ENCODE measurements around the gene TYK2.
"Not testable (repeated sequence)": the region's sequence is repeated elsewhere in the genome, so short reads cannot be mapped to it uniquely, and the experiment has no call there.

The TYK2 gene

GRCh38 chr19:10407096-10407495, 26.7 kb upstream of the TYK2 start:
- no peak for DNase-seq

DNA sequence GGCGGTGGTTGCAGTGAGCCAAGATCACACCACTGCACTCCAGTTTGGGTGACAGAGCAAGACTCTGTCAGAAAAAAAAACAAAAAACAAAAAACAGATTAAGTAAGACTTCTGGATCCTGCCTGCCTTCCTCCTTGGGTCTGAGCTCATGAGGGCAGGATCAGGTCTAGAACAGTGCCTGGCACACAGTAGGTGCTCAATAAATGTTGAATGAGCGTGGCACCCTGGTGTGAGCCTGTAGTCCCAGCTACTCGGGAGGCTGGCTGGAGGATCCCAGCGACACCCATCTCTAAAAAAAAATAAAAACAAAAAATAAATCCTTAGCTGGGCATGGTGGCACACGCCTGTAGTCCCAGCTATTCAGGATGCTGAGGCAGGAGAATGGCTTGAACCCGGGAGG, 25.8 kb upstream of the TYK2 start:
- no peak for DNase-seq

DNA sequence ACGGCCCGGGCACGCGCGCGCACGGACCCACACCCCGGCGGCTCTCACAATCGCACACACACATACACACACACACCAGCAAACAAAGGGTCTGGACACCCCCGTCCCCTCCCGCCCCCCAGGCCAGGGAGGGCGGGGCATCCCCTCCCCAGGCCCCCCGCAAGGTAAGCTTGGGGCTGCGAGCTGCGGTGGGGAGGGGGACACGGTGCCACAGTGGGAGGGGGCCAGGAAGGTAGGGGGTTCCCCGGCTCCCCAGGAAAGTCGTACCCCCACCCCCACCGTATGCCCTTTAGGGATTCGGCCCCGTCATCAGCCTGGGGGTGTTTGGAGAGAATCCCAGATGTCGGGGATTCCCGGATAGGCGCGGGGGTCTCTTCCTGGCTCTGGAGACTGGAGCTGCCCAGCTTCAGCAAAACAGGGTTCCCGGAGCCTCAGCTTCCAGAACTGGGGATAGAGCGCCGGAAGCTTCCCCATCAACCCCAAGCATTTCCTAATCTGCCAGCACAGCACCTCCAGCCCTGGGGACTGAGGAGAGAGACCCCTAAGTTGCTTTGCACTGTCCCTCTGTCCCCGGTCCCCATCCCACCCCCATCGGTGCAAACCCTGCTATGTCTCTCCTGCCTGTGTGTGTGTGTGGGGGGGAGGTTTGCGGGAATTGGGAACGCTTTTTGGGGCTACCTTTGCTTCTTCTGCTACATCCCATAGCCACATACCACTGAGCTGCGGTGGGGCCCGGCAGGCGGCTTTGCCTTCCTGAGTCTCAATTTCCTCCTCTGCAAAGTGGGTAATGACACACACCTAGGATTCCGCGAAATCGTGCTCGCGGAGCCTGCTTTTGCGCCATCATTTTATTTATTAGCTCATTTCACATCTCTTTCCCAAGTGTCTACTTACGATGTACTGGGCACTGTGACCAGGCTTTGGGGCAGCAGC, 24.8 kb upstream of the TYK2 start:
- no peak for DNase-seq

DNA sequence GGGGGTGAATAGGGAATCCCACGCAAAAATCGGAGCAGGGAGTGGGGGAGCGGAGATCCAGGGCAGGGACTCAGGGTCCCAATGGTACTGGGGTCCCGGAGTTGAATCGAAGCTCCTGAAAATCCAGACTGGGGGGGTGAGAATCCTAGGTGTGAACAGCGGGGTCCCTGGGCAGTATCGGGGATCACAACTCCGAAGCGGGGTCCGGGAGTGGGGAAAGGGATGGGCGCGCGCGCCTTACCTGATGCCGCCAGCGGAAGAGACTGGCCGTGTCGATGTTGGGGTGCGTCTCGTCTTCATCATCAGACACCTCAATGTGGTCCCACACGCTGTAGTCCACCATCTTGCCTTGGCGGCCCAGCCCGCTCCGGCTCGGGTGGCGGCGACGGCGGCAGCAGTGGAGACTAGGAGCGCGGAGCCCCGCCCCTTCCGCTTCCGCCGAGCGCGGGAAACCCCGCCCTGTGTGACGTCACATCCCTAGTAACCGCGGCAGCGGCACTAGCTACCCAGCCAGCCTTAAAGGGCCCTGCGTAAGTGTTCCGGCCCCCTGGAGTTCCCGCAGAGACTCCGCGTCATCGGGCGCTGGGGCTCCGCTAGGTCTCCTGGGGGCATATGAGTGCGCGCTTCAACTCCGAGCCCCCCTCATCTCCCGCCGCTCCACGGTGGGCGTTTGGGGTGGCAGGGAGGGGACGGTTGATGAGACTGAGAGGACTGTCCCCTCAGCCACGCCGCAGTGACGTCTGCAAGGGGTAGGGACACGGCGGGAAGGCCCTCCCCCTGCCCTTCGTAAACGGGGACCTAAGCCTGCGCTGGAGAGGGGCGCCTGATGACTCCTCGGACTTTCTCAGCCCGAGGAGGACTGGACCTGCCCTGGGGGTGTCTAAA, 23.0 kb upstream of the TYK2 start, which contains the start of gene CDC37:
TSS of gene CDC37 (minus strand) at position 406 of the 885 bp plus-strand sequence. CDS start at position 343, 63 bp downstream.
- DNase-seq: peak; percentile 95

- DNase-seq: no peak
Measured at GRCh38 chr19:10402441-10403038, 22.2 kb upstream of the TYK2 start.

GRCh38 chr19:10399878-10400277, 19.5 kb upstream of the TYK2 start:
- DNase-seq: no peak

DNA sequence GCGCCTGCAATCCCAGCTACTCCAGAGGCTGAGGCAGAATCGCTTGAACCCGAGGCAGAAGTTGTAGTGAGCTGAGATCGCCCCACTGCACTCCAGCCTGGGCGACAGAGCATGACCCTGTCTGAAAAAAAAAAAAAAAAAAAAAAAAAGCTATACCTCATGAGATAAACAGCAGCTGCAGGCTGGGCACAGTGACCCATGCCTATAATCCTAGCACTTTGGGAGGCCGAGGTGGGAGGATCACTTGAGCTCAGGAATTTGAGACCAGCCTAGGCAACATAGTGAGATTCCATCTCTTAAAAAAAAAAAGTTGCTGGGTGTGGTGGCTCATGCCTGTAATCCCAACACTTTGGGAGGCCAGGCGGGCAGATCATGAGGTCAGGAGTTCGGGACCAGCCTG, 19.0 kb upstream of the TYK2 start:
- DNase-seq: not testable (repeated sequence)

DNA sequence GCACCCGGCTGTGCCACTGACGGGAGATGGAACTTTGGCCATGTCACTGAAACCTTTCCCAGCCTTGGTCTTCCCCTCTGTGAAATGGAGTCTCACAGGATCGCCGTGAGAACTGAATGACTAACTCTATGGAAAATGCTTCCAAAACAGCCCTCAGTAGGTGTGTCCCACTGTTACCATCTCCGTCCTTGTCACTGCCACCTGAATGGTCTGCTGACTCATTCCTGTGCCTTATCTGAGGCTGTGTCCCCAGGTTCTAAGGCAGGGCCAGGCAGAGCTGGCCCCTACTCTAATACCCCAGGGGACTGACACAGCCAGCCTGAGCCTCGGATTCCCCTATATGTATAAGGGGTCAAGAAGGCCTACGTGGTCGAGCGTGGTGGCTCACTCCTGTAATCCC, 18.4 kb upstream of the TYK2 start:
- no peak for DNase-seq

GRCh38 chr19:10395917-10396316, 15.5 kb upstream of the TYK2 start:
- no peak for DNase-seq

- DNase-seq: no peak
Measured at GRCh38 chr19:10395436-10395835, 15.1 kb upstream of the TYK2 start.

DNA sequence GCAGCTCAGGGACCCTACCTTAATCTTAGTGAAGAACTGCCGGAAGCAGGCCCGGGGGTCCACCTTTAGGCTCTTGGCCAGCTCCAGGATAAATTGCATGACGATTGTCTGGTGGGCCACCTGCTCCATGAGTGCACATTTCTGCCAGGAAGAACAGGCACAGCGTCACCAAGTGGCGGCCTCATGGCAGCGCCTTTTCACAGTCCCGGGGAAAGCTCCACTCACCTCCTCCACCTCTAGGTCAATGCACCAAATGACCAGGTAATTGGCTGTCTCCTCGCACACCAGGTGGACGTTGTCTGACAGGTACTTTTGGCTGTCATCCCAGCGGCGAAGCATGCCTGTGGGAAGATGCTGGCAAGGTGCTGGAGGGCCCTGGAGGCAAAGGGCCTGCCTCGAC, 14.6 kb upstream of the TYK2 start:
- no peak for DNase-seq

GRCh38 chr19:10393137-10393536, 12.8 kb upstream of the TYK2 start:
- DNase-seq: no peak

- DNase-seq: no peak
Measured at GRCh38 chr19:10392120-10392519, 11.7 kb upstream of the TYK2 start.

DNA sequence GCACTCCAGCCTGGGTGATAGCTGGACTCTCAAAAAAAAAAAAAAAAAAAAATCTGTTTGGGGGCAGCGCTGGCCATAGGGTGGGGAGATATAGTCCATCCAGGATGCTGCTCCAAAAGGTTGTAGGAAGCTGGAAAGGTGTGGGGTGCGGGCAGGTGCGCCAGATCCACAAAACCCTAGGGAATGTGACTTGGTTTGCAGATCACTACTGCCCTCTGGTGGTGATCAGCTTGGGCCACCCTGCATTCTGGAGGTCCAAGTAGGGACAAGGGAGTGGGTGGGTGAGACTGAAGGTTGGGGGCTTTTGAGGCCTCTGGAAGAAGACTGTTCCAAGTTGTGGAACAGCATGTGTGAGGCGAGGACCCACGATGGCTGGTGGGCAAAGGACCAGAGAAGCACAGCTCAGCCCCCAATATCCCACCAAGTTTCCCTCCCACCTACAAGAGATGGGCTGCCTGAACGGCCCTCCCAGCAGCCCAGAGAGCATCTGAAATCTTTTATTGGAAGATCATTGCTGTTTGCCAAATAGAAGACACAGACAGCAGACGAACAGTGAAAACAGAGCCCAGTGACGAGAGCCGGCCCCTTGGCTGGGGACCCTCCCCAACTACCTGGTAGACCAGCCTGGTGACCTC, 10.4 kb upstream of the TYK2 start:
- peak; percentile 84 for DNase-seq

DNA sequence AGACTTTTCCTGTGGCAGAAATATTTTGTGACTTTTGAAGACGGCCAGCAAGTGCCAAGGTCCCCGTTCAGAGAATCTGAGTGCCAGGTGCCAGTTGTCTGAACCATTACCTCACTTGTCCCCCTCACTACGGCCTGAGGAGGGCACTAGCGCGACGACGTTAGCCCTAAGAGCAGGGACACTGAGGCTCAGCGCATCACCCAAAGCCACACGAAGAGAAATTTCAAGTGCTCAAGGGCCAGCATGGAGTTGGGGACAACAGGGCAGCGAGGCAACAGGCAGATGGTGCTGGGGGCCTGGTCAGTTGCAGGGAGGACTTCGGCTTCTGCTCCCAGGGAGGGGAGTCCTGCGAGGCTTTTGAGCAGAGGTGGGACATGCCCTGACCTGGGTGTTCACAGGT, 9.5 kb upstream of the TYK2 start:
- DNase-seq: peak; percentile 34

GRCh38 chr19:10388957-10389356, 8.6 kb upstream of the TYK2 start:
- DNase-seq: peak; percentile 86

- DNase-seq: no peak
Measured at GRCh38 chr19:10384580-10384979, 4.2 kb upstream of the TYK2 start.

GRCh38 chr19:10383223-10383499, 2.8 kb upstream of the TYK2 start:
- not testable (repeated sequence) for DNase-seq

- no peak for DNase-seq
Measured at GRCh38 chr19:10379880-10380312, 476 bp downstream of the TYK2 start.

GRCh38 chr19:10378124-10378523, 2.2 kb downstream of the TYK2 start:
- no peak for DNase-seq

GRCh38 chr19:10377140-10377640, 3.2 kb downstream of the TYK2 start:
- not testable (repeated sequence) for DNase-seq

GRCh38 chr19:10374931-10375330, 5.4 kb downstream of the TYK2 start:
- DNase-seq: no peak

DNA sequence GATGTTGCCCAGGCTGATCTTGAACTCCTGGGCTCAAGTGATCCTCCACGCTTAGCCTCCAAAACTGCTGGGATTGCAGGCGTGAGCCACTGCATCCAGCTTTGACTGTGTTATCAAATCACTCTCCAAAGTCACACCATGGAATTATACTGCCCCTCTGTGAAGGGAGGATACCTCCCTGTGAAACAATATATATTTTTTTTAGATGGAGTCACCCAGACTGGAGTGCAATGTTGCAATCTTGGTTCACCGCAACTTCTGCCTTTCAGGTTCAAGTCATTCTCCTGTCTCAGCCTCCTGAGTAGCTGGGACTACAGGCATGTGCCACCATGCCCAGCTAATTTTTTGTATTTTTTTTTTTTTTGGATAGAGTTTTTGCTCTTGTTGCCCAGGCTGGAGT, 7.7 kb downstream of the TYK2 start:
- DNase-seq: no peak
